GM12801 (cell line): ENCODE data around the gene SDHB.

Source experiments
- TF ChIP-seq, protein P1 (sequence below): IDR thresholded peaks from one replicate; pipeline ENCODE4 v1.5.1; 2011; ENCODE audit warnings: control low read depth; ENCODE audit not compliant: insufficient read length; ENCODE audit errors: extremely low read depth

Gene SDHB

GRCh38 chr1:17018849-17019248 lies 35.0 kb downstream of the SDHB start:
- TF ChIP-seq, protein P1, sequence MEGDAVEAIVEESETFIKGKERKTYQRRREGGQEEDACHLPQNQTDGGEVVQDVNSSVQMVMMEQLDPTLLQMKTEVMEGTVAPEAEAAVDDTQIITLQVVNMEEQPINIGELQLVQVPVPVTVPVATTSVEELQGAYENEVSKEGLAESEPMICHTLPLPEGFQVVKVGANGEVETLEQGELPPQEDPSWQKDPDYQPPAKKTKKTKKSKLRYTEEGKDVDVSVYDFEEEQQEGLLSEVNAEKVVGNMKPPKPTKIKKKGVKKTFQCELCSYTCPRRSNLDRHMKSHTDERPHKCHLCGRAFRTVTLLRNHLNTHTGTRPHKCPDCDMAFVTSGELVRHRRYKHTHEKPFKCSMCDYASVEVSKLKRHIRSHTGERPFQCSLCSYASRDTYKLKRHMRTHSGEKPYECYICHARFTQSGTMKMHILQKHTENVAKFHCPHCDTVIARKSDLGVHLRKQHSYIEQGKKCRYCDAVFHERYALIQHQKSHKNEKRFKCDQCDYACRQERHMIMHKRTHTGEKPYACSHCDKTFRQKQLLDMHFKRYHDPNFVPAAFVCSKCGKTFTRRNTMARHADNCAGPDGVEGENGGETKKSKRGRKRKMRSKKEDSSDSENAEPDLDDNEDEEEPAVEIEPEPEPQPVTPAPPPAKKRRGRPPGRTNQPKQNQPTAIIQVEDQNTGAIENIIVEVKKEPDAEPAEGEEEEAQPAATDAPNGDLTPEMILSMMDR: no peak

- TF ChIP-seq, protein P1: no peak
Measured at GRCh38 chr1:17017435-17017834, 36.4 kb downstream of the SDHB start.

DNA sequence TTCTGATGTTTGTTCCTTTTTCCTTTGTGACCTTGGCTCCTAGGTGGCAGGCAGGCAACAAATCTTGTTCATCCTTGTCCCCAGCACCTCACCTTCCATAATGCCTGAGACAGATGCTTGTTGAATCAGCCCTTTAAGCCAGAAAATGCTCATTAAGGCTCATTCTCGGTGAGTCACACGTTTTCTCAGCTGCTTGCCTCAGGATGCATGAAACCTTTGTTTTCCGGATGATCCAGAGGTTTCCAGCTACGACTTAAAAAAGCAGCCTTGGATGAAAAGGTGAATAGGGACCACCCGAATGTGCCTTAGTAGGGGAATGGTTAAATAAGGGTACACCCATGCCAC lies 37.5 kb downstream of the SDHB start:
- TF ChIP-seq, protein P1: no peak

DNA sequence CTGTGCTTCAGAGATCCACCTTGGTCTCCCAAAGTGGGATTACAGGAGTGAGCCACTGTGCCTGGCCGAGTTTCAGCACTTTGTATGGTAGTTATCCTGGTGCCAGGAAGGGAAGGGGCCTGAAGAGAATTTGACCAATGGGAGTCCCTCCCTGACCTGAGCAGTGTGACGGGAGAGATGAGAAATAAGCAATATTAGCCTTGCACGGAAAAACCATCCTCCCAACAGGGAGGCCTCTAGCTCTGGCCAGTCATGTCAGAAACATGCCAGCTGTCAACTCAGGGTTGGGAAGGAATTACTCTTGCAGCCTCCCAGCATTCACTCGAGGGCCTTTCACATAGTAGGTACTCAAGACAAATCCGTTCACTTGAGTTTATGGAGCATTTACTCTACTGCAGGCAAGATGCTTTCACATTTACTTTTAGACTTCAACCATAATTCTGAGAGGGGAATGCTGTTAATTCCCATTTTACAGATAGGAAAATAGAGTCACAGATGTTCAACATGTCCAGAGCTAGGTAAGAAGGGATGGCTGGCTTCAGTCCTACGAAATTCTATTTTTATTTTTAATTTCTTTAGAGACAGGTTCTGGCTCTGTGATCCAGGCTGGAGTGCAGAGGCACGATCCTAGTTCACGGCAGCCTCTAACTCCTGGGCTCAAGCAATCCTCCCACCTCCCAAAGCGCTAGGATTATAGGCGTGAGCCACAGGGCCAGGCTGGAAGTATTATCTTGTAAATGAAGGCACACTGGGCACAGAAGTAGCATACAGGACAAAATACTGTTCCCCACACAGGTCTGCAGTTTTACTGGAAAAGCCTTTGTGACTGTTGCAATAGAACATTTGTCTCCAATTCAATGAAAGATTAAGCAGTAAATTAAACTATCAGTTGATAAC lies 38.9 kb downstream of the SDHB start:
- TF ChIP-seq, protein P1: no peak

- TF ChIP-seq, protein P1: no peak
Measured at GRCh38 chr1:17013491-17014320, 40.1 kb downstream of the SDHB start.

DNA sequence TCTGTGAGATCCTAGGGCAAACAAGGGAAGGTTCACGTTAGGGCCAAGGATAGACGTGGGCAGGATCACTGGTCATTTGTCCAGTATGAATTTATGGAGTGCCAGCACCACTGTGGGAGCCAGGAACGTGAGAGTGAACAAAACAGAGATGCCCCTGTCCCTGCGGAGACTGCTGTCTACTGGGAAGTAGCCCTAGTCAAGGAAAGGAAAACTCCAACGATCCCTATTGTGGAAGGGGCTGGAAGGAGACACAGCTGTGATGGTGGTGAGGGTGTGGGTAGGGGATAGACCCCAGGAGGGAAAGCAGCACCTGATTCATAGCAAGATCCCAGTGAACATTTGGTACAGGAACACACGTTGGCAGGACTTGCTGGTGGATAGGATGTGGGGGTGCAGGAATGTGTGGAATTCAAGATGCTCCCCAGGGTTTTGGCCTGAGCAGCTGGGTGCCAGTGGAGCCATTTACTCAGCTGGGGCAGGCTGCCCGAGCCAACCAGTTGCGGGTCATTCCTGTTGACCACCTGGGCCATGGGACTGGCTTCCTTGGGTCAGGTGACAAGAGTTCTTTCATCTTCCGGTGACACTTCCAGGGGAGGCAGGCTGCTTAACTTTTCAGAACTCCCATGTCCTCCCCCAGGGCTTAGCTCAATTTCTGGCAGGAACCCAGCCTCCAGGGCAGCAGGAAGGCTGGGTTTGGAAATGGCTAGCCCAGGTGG lies 40.9 kb downstream of the SDHB start:
- TF ChIP-seq, protein P1: no peak
